Glomerular endothelial cell (primary cell): ENCODE results near the gene DYRK1B. TPM values are rescaled to one million over a fixed set of nuclear protein-coding genes. Genes with fewer than 3 reads are reported as not detected.
A peak's percentile ranks its signal among the peaks of the same experiment; 100 is the strongest.
"Not testable (repeated sequence)": the region's sequence is repeated elsewhere in the genome, so short reads cannot be mapped to it uniquely, and the experiment has no call there.

Experiments used
- DNase-seq: peaks from one replicate; pipeline ENCODE4 v3.0.0-alpha.2; 2011; ENCODE audit warnings: low read depth, low spot score; ENCODE audit errors: extremely low read depth
- total RNA-seq: library from RNA; depleted of rRNA; stranded (reverse); fragments of >200 nt; gene quantifications from 2 replicates; pipeline ENCODE4 v1.2.3, GENCODE V29; 2015

DYRK1B gene
- total RNA-seq, 1 donor from 2014 or later = 40.4 TPM

GRCh38 chr19:39814111-39814510 is 19.9 kb downstream of the DYRK1B start:
- DNase-seq = not testable (repeated sequence)

GRCh38 chr19:39813264-39813993 is 20.5 kb downstream of the DYRK1B start:
- DNase-seq = no peak

GRCh38 chr19:39811064-39811463 is 22.9 kb downstream of the DYRK1B start:
- no peak for DNase-seq

GRCh38 chr19:39810424-39810823 is 23.5 kb downstream of the DYRK1B start:
- DNase-seq = no peak

GRCh38 chr19:39809368-39809767 is 24.6 kb downstream of the DYRK1B start:
- DNase-seq = no peak

GRCh38 chr19:39808688-39809087 is 25.3 kb downstream of the DYRK1B start:
- DNase-seq = not testable (repeated sequence)

GRCh38 chr19:39807846-39808364 is 26.1 kb downstream of the DYRK1B start:
- DNase-seq = no peak

GRCh38 chr19:39805104-39805503 is 28.9 kb downstream of the DYRK1B start:
- no peak for DNase-seq

GRCh38 chr19:39802958-39803357 is 31.0 kb downstream of the DYRK1B start:
- DNase-seq = no peak

GRCh38 chr19:39797083-39797482 is 36.9 kb downstream of the DYRK1B start:
- DNase-seq = no peak

- DNase-seq = no peak
Measured at GRCh38 chr19:39796000-39796498, 37.9 kb downstream of the DYRK1B start.

GRCh38 chr19:39795001-39795400 is 39.0 kb downstream of the DYRK1B start:
- no peak for DNase-seq

- peak; percentile 41 for DNase-seq
Measured at GRCh38 chr19:39792999-39793546, 40.9 kb downstream of the DYRK1B start.

- DNase-seq = no peak
Measured at GRCh38 chr19:39788244-39788643, 45.7 kb downstream of the DYRK1B start.

GRCh38 chr19:39780894-39781293 is 53.1 kb downstream of the DYRK1B start:
- DNase-seq = no peak

- DNase-seq = no peak
Measured at GRCh38 chr19:39778763-39779162, 55.2 kb downstream of the DYRK1B start, which contains the start of gene LEUTX. LEUTX (plus strand) TSS chr19:39778854; CDS start chr19:39778921, 67 bp downstream.

Other genes with a start within 250 kb of the DYRK1B start
- gene LGALS13, start 231.6 kb downstream of the DYRK1B start, total RNA-seq = not detected in 2 replicates
- gene LGALS16, start 178.2 kb downstream of the DYRK1B start, total RNA-seq = not detected in 2 replicates
- not detected in 2 replicates for gene LGALS14, start 129.7 kb downstream of the DYRK1B start, total RNA-seq
- not detected in 2 replicates for gene CLC, start 96.1 kb downstream of the DYRK1B start, total RNA-seq
- gene LEUTX, start 55.3 kb downstream of the DYRK1B start, total RNA-seq = not detected in 2 replicates
- 108 and 123 TPM in 2 replicates for gene FBL, start 12.2 kb upstream of the DYRK1B start, total RNA-seq
- 0.12 and 0.82 TPM in 2 replicates for gene FCGBP, start 100.5 kb upstream of the DYRK1B start, total RNA-seq
- gene PSMC4, start 137.0 kb upstream of the DYRK1B start, total RNA-seq = 132 TPM in 2 replicates
- gene ZNF546, start 162.9 kb upstream of the DYRK1B start, total RNA-seq = 0.99 and 2.7 TPM in 2 replicates
- 7.7 and 11.3 TPM in 2 replicates for gene ZNF780B, start 222.1 kb upstream of the DYRK1B start, total RNA-seq